RCC 7860 (cell line): ENCODE results near the gene FOXL2NB.

Source experiments
- DNase-seq: peaks from one replicate; pipeline ENCODE4 v3.0.0-alpha.2; 2015; ENCODE audit warnings: low spot score
- FAIRE-seq: peaks from 2 replicates; lab custom pipeline; 2012; peaks lifted over from hg19 to GRCh38; lab: Jason Lieb, UNC

Gene FOXL2NB

GRCh38 chr3:138987181-138987580, 40.2 kb downstream of the FOXL2NB start:
- no peak for FAIRE-seq
- DNase-seq: no peak

DNA sequence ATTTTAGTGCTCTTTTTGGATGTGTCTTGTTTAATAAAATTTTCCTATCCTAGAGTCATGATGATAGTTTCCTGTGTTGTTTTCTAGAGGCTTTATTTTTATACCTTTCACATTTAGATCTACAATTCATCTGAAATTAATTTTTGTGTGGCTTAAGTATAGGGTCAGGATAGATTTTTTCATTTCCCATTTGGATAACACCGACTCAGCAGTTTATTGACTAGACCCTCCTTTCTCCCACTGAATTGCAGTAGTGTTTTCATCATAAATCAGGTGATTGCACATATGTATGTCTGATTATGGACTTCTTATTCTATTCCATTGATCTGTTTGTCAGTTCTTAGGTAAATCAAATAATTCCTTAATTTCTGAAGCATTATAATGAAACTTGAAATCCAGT, 48.7 kb downstream of the FOXL2NB start:
- DNase-seq (no peak), FAIRE-seq (no peak)
